Measurements from ENCODE around the gene PTCD1. TPM values are rescaled to one million over a fixed set of nuclear protein-coding genes. Genes with fewer than 3 reads are reported as not detected.

The PTCD1 gene
- total RNA-seq, 1 donor, result 7.6 TPM

GRCh38 chr7:99468336-99468918 lies 29.8 kb upstream of the PTCD1 start:
- Histone ChIP-seq H3K4me2 (ENCODE audit: insufficient read depth, low read length) (no peak overlapping the region), H4K20me1 (ENCODE audit: insufficient read depth, low read length) (peaks cover 2% of the 10 kb centered on the region), H3K79me2 (ENCODE audit: insufficient read depth, low read length) (peaks cover 35% of the 10 kb centered on the region), H3K27me3 (ENCODE audit: insufficient read depth, low read length) (no peaks in the 10 kb centered on the region), H2AFZ (ENCODE audit: low read length) (no peak overlapping the region), H3K4me1 (ENCODE audit: insufficient read depth, low read length) (peaks cover 13% of the 10 kb centered on the region), H3K9me3 (ENCODE audit: low read depth, low read length) (no peaks in the 10 kb centered on the region), H3K4me3 (ENCODE audit: insufficient read depth, low read length) (no peak overlapping the region), H3K27ac (ENCODE audit: low read depth, low read length) (no peak overlapping the region), H3K36me3 (ENCODE audit: insufficient read depth, low read length) (peaks cover 6% of the 10 kb centered on the region)
- peak; percentile 49 for DNase-seq (ENCODE audit: insufficient read length, low spot score, missing footprints)
- no peak for TF ChIP-seq CTCF (IDR thresholded peaks at IDR 0.05; ENCODE audit: extremely low read depth, low read depth, low read length)

- no peaks in the 10 kb centered on the region for H3K9me3 ChIP-seq (ENCODE audit: low read depth, low read length)
- peaks cover 14% of the 10 kb centered on the region for H3K36me3 ChIP-seq (ENCODE audit: insufficient read depth, low read length)
- H3K27ac ChIP-seq (ENCODE audit: low read depth, low read length), result peak overlapping the region; percentile 83
- TF ChIP-seq CTCF (IDR thresholded peaks at IDR 0.05; ENCODE audit: extremely low read depth, low read depth, low read length), result no peak
- DNase-seq (ENCODE audit: insufficient read length, low spot score, missing footprints), result no peak
- no peaks in the 10 kb centered on the region for H3K27me3 ChIP-seq (ENCODE audit: insufficient read depth, low read length)
- H3K79me2 ChIP-seq (ENCODE audit: insufficient read depth, low read length), result peaks cover 57% of the 10 kb centered on the region
- peak overlapping the region; percentile 78 for H3K4me3 ChIP-seq (ENCODE audit: insufficient read depth, low read length)
- H3K4me2 ChIP-seq (ENCODE audit: insufficient read depth, low read length), result peak overlapping the region; percentile 84
- peaks cover 13% of the 10 kb centered on the region for H3K4me1 ChIP-seq (ENCODE audit: insufficient read depth, low read length)
- H4K20me1 ChIP-seq (ENCODE audit: insufficient read depth, low read length), result peaks cover 9% of the 10 kb centered on the region
- peak overlapping the region; percentile 98 for H2AFZ ChIP-seq (ENCODE audit: low read length)
Observed at GRCh38 chr7:99465421-99465768, 26.8 kb upstream of the PTCD1 start.

DNA sequence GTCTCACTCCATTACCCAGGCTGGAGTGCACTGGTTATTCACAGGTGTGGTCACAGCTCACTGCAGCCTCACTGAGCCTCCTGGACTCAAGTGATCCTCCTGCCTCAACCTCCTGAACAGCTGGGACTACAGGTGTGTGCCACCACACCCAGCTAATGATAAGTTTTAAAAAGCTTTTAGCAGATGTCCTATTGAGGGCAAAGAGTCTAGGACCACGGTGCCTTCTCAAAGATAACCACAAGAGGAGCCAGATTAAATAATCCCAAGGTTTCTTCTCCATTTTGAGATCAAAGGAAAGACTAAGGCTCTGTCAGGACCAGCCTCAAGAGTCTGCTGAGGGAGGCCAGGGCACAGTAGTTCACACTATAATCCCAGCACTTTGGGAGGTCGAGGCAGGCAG lies 22.6 kb upstream of the PTCD1 start:
- Histone ChIP-seq H3K4me1 (ENCODE audit: insufficient read depth, low read length) (peaks cover 10% of the 10 kb centered on the region), H4K20me1 (ENCODE audit: insufficient read depth, low read length) (peaks cover 39% of the 10 kb centered on the region), H3K27me3 (ENCODE audit: insufficient read depth, low read length) (no peaks in the 10 kb centered on the region), H3K27ac (ENCODE audit: low read depth, low read length) (no peak overlapping the region), H3K36me3 (ENCODE audit: insufficient read depth, low read length) (peaks cover 53% of the 10 kb centered on the region), H3K4me3 (ENCODE audit: insufficient read depth, low read length) (no peak overlapping the region), H3K79me2 (ENCODE audit: insufficient read depth, low read length) (peaks cover 98% of the 10 kb centered on the region), H3K4me2 (ENCODE audit: insufficient read depth, low read length) (no peak overlapping the region), H2AFZ (ENCODE audit: low read length) (no peak overlapping the region), H3K9me3 (ENCODE audit: low read depth, low read length) (no peaks in the 10 kb centered on the region)
- TF ChIP-seq CTCF (IDR thresholded peaks at IDR 0.05; ENCODE audit: extremely low read depth, low read depth, low read length), result peak; percentile 11
- DNase-seq (ENCODE audit: insufficient read length, low spot score, missing footprints), result peak; percentile 64

GRCh38 chr7:99460651-99461050 lies 22.1 kb upstream of the PTCD1 start:
- DNase-seq (ENCODE audit: insufficient read length, low spot score, missing footprints), result no peak
- H3K36me3 ChIP-seq (ENCODE audit: insufficient read depth, low read length), result peaks cover 58% of the 10 kb centered on the region
- H3K27me3 ChIP-seq (ENCODE audit: insufficient read depth, low read length), result no peaks in the 10 kb centered on the region
- peaks cover 9% of the 10 kb centered on the region for H3K4me1 ChIP-seq (ENCODE audit: insufficient read depth, low read length)
- H3K4me3 ChIP-seq (ENCODE audit: insufficient read depth, low read length), result no peak overlapping the region
- peaks cover 98% of the 10 kb centered on the region for H3K79me2 ChIP-seq (ENCODE audit: insufficient read depth, low read length)
- no peak overlapping the region for H3K4me2 ChIP-seq (ENCODE audit: insufficient read depth, low read length)
- no peak for TF ChIP-seq CTCF (IDR thresholded peaks at IDR 0.05; ENCODE audit: extremely low read depth, low read depth, low read length)
- H2AFZ ChIP-seq (ENCODE audit: low read length), result no peak overlapping the region
- peaks cover 40% of the 10 kb centered on the region for H4K20me1 ChIP-seq (ENCODE audit: insufficient read depth, low read length)
- no peak overlapping the region for H3K27ac ChIP-seq (ENCODE audit: low read depth, low read length)
- no peaks in the 10 kb centered on the region for H3K9me3 ChIP-seq (ENCODE audit: low read depth, low read length)
